HG03139 (cell line): ENCODE results near the gene PRKCZ.

Experiments
- ATAC-seq: cut with Tn5 transposase; IDR thresholded peaks from one replicate; pipeline ENCODE4 v1.9.1; 2021; ENCODE audit not compliant: unreplicated experiment

Gene PRKCZ

DNA sequence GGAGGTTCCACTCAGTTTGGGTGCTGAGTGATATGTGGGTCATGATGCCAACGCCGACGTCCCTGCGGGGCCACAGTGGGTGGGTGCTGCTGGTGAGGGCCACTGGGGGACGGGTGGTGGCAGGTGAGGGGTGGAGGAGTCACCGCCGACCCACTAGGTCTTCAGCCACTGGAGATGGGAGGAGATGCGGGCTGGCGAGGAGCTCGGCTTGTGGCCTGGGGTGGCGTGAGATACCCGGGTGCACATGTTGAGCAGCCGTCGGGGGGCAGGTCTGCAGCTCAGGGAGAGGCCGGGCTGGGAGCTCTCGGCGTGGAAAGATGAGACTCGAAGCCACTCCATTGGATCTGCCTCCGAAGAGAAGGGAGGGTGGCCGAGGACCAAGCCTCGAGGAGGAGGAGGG, 103.8 kb downstream of the PRKCZ start:
- ATAC-seq, result no peak

DNA sequence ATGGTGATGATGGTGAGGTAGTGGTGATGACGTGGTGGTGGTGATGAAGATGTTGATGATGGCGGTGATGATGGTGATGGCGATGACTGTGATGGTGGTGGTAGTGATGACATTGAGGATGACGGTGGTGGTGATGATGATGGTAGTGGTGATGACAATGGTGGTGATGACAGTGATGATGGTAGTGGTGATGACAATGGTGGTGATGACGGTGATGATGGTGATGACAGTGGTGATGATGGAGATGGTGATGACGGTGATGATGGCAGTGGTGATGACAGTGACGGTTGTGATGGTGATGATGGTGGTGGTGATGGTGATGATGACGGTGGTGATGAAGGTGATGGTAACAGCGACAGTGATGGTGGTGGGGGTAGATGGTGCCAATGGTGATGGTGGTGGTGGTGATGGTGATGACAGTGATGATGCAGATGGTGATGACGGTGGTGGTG, 105.0 kb downstream of the PRKCZ start:
- ATAC-seq, result no peak

DNA sequence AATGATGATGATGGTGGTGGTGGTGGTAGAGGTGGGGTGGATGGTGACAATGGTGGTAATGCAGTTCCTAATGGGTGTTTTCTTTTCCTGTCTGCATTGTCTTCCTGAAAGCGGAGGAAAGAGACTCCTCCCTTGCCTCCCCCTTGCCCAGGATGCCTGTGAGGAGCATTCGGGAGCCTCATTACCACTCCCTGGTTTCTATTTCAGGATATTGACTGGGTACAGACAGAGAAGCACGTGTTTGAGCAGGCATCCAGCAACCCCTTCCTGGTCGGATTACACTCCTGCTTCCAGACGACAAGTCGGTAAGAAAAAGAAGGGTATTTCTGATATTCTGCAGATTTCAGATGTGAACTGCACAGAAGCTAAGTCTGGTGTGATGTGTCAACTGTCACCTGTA, 105.6 kb downstream of the PRKCZ start:
- ATAC-seq, result no peak

DNA sequence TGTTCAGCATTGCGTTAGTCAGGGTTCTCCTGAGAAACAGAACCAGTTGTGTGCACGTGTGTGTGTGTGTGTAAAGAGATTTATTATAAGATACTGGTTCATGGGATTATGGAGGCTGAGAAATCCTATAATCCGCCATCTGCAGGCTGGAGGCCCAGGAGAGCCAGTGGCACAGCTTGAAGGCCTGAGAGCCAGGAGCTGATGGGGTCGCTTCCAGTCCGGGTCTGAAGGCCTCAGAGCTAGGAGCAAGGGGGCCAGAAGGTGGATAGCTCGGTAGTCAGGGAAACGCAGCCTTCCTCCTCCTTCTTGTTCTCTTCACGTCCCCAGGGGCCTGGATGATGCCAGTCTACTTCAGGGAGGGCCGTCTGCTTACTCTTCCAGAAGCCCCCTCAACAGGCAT, 106.7 kb downstream of the PRKCZ start:
- ATAC-seq, result no peak

DNA sequence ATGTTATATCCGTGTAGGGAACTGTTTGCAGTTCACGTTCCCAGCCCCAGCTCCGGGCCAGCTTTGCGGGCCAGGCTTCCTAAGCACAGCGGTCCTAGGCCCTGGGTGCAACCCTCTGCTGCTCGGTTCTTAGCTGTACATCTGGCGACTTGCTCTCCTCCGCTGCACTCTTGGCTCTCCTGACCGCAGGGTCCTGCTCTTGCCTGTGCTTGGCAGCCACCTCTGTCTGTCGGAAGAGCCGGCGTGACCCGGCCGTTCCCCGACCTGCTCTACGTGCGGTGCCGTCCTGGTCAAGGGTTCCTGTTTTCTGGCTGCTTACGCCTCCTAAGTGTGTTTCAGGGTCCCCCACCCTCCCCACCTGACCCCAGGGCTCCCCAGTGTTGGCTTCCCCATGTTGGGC, 107.6 kb downstream of the PRKCZ start:
- no peak for ATAC-seq

DNA sequence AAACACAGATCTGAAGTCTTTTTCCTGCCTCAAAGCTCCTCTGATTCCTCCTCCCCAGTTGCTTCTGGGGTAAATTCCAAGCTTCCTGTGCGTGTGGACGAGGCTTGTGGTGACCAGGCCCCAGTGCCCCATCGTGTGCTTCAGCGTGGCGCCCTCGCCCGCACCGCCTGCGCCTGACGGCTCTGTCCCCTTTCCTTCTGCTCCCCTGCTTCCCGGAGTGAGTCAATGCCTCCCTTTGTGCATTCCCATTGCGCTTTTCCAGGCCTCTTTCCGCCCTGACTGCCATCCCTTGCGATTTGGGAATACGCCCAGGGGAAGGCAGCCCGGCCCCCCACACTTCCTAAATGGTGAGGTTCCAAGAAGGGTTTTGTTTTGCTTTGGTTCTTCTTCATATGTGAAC, 108.1 kb downstream of the PRKCZ start:
- ATAC-seq, result no peak

DNA sequence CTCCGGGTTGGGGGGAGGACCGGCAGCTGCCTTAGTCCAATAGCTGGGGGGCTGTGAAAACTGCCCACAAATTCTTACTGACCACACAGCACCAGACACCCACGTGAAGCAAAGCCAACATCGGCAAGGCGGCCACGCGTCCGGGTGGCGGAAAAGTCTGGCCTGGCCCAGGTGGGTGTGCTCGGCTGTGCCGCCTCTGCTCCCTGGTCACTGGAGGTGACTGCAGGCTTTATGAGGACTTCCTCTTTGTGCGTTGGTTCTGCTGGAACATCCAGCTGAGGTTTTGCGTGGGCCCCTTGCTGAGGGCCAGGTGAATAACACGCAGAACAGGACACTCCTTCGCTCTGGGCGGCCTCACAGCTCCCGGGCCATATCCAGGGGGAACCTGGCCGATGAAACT, 108.9 kb downstream of the PRKCZ start:
- ATAC-seq, result no peak

DNA sequence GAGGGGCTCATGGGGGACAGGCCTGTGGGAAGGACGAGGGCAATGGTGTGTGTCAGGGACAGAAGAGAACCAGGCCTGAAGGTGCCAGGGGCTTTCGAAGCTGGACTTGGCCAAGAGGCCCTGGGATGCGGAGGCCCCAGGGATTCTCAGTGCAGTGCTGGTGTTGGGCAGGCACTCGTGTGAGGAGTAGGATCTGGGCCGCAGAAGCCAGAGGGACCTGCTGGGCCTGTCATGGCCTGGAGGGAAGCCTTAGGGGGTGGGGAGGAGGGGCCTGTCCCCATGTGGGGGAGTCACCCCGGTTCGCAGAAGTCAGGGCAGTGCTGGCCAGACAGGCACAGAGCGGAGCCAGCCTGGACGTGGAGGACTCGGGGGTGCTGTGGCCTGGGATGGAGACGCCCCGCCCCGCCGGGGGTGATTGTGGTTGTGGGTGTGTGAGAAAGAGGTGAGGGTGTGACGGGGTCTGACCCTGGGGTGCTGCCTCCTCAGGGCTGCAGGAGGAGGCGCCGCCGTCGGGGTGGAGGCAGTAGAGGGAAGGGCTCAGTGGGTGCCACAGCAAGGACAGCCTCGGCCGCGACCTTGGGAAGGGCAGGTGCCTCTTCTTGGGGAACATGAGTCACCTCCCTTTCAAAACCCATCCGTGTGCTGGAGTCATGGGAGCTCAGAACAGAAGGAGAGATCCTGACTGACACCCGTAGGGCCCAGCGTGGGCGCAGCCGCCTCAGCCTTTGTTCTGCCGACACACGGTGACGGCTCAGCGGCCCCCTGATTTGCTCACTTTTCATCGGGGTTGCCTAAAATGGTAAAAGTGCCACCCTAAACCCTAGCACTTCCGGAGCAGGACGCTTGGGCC, 110.5 kb downstream of the PRKCZ start:
- ATAC-seq, result no peak

DNA sequence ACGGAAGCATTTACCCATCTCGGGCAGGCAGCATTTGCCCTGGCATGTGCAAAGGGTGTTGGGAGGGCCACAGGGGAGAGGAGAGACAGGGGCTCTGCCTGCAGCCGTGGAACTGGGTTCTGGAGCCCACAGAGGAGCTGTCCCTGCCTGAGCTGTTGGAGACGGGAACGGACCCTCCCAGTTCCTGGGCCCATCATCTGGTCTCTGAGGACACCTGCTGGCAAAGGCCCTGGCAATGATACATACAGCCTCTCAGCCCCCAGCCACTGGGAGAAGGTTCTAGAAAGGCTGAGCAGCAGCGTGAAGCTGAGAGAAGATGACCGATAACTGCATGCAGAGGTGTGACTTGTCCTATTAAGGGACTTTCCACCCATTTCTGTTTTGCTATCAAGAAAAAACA, 113.0 kb downstream of the PRKCZ start:
- ATAC-seq, result no peak

DNA sequence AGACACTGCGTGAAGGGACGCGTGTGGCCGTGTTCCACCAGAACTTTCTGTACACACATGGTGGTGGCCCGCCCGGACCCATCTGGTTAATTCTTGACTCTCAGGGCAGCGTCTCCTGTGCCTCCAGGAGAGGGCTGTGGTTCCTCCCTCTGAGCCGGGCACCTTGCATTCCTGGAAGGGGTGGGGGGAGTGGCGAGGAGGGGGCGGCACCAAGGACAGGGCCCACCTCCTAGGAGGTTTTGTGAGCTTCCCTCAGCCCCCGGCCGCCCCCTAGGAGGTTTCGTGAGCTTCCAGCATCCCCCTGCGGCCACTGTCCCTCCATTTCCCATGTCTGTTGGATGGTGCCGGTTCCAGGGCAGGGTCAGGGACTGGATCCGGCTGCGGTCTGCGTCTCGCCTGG, 115.4 kb downstream of the PRKCZ start:
- ATAC-seq, result no peak

DNA sequence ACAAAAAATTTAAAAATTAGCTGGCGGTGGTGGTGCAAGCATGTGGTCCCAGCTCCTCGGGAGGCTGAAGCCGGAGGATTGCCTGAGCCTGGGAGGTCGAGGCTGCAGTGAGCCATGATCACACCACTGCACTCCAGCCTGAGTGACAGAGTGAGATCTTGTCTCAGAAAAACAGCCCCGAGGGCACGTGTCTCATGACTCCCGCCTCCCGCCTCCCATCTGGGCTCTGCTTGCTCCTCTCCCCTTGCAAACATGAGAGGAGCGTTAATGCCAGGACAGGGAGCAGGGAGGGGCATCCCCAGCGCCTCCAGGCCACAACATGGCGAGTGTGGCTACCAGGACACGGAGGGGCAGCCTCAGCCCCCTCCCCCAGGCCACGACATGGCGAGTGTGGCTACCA, 116.0 kb downstream of the PRKCZ start:
- ATAC-seq, result no peak

DNA sequence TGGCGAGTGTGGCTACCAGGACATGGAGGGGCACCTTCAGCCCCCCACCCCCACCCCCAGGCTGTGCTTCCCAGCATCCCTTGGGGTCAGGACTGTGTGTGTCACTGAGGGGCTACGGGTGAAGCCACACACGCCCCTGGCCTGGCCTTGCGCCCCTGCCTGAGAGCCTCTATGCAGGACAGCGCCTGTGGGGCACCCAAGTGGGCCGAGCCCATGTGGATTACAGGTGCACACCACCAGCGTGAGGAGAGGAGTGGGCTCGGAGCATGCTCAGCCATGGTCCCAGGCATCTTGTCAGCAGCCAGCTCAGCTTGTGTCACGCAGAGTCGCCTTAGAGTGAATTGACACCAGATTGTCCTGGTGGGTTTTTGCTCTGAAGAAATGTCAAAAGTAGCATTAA, 116.5 kb downstream of the PRKCZ start:
- ATAC-seq, result no peak

DNA sequence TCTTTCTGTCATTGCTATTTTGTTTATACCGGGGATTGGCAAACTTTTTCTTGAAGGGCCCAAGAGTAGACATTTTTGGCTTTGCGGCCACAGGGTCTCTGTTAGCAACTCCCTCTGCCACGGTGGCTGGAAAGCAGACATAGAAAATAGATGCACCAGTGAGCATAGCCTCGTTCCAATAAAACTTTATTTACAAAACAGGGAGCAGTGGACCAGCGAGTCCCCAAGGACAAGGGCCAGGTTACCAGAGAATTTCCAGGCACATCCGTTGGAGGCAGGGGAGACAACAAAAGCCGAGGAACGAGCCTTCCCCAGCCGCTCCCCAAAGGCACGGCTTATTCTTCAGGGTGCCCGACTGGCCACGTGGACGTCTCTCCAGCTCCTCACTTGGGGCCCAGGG, 117.9 kb downstream of the PRKCZ start:
- ATAC-seq, result no peak

DNA sequence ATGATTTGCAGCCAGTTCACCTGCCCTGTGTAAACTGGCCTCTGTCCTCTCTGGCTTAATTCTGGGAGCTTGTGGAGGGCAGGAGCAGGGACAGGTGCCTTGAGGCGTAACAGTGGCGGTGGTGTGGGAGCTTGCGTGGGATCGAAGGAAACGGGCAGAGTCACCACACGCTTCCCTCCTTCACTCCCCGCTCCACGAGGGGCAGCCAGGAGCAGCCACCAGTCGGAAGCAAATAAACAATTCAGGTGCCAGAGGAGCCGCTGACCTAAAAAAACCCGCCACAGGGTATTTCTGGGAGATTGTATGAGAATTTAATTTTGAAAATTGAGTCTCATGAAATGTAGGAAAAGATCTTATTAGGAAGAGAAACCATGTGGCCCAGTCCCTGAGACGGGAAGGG, 118.3 kb downstream of the PRKCZ start:
- no peak for ATAC-seq

DNA sequence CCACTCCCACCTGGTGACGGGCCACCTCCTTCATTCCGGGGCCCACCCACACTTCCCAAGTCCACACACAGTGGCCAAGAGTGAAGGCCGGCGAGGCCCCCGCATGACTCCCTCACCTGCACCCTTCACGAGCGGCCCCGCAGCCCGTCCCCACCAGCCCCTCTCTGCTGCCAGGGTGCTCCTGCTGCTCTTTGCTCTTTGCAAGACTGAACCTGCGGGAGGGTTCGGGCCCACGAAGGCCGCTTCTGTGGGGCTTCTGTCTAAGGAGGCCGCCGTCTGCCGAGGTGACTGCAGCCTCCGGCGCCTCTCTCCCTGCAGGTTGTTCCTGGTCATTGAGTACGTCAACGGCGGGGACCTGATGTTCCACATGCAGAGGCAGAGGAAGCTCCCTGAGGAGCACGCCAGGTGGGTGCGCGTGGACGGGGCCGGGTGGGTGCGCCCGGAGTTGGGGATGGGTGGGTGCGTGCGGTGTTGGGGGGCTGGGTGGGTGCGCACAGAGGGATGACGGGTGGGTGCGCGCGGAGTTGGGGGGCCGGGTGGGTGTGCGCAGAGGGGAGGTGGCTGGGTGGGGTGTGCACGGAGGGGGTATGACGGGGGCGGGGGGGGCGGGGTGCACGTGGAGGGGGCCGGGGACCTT, 119.1 kb downstream of the PRKCZ start:
- no peak for ATAC-seq

DNA sequence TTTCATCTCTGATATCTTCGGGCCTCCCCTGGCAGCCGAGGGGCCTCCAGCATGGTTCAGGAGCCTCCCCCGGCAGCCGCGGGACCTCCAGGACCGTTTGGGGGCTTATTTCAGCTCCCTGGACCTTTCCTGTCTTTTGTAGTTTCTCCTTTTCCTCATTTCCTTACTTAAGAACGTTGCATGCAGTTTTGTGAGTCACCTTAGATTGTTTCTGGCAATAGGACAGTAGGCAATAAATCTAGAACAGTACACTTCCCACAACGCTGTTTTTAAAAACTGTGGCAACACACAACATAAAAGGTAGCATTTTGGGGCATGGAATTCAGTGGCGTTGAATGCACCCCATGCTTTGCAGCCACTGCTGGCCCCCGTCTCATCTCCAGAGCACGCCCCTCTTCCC, 120.0 kb downstream of the PRKCZ start:
- no peak for ATAC-seq

DNA sequence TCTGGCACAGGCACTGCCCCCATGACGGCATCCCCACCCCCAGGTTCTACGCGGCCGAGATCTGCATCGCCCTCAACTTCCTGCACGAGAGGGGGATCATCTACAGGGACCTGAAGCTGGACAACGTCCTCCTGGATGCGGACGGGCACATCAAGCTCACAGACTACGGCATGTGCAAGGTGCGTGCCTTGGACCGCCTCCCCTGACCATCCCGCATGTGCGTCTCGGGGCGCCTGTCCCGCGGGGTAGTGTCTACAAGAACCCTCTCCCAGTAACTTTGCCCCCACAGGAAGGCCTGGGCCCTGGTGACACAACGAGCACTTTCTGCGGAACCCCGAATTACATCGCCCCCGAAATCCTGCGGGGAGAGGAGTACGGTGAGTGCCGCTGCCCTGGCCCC, 121.8 kb downstream of the PRKCZ start:
- ATAC-seq, result no peak

DNA sequence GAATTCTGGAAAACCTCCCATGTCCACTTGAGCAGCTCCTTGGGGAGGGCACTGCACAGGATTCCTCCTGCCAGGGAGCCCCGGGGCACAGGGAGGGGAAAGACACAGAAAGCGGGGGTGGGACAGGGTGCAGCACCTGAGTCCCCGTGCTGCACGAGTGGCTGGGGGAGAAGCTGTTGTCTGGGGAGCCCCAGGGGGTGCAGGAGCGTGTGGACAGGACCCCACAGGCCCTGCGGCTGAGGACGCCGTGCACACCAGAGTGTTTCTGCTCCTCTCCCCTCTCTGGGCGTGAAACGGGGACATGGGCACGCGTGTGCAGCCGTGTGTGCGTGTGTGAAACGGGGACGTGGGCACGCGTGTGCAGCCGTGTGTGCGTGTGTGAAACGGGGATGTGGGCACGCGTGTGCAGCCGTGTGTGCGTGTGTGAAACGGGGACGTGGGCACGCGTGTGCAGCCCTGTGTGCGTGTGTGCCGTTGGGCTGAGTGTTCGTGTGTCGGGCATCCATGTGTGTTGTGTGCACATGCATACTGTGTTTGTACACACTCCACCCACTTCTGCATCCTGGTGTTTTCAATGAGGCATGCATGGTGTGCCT, 122.4 kb downstream of the PRKCZ start:
- ATAC-seq, result no peak

DNA sequence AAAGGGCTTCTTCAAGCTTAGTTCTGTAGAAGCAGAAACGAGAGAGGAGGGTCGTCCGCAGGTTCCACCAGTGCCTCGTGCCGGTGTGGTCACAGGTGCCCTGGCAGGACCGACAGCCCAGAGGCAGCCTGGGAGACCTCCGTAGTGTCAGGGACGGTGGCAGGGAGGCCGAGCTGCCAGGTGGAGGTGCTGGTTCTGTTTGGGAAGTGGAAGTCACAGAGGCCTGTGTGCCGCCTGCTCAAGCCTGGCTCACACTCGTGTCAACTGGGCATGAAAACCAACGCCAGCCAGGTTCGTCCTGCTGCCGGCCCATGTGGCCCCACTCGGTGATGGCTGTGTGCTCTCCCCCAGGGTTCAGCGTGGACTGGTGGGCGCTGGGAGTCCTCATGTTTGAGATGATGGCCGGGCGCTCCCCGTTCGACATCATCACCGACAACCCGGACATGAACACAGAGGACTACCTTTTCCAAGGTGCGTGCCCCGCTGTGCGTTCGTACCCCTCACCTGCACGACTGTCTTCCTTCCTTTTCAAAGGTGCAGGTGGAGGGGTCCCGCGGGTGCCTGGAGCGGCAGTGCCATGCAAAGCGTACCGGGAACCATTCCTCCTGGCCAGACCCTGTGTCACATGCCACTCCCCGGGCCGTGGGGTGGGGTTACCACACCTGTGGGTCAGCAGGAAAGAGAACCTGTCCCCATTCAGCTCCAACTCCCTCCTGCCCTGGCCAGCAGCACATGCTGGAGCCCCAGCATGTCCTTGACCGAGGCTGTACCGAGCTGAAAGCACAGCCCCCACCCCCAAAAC, 123.5 kb downstream of the PRKCZ start:
- no peak for ATAC-seq

DNA sequence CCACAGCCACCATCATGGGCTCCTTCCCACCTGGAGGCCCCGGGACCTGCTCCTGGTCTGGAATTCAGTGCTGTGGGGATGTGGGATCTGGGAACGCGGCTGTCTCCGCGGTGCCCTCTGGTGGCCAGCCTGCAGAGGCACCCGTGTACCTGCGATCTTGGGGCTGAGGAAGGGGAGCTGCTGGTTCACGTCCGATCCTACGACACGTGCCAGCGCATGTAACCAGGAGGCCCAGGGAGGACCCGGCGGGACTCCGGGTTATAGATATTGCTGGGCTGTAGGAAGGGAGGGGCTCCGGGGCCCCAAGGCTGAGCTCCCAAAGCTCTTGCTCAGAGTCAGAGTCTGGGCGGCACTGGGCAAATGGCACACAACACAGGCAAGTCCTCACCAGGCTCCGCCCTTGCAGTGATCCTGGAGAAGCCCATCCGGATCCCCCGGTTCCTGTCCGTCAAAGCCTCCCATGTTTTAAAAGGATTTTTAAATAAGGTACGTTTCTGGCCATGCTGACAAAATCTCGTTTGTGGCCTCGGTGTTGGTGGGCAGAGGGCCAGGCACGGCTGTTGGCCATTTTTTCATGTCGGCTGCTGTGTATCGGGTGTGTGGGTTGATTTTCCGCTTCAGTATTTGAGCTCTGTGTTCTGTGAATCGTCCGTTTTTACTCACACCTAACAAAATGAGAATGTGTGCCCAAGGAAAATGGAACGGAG, 124.3 kb downstream of the PRKCZ start:
- ATAC-seq, result no peak

DNA sequence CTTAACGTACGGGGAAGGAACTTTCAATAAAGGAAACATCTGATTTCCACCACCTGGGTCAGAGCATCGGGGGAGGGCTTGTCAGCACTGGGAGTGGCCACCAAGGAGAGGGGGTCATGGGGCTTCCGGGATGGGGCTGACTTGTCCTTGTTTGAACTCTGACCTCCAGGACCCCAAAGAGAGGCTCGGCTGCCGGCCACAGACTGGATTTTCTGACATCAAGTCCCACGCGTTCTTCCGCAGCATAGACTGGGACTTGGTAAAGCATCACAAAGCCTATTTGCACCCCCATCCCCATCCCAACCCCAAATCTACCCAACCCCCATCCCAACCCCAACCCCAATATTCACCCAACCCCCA, 124.8 kb downstream of the PRKCZ start:
- no peak for ATAC-seq
